K562 (cell line): ENCODE results near the gene TFB2M. TPM values are rescaled to one million over a fixed set of nuclear protein-coding genes. Genes with fewer than 3 reads are reported as not detected.

Experiments used
- BMI1 ChIP-seq: fragments of 150-350 bp; IDR thresholded peaks from 2 replicates; pipeline ENCODE4 v1.6.1; 2014; ENCODE audit warnings: low read length
- CTCF ChIP-seq, 3 experiments: IDR thresholded peaks in 2 of 3; conservative IDR thresholded peaks in 1 of 3; 2 replicates each; pipeline ENCODE4 v1.5.1; 2011 to 2012; ENCODE audit warnings: low read length in 3 of 3, mild to moderate bottlenecking in 3 of 3, control low read depth in 2 of 3, improper control_type of control experiment in 1 of 3, inconsistent platforms in 1 of 3, low read depth in 1 of 3, mixed read lengths in 1 of 3, moderate library complexity in 1 of 3; ENCODE audit not compliant: insufficient read depth in 2 of 3
- E2F3 ChIP-seq: fragments of 250-450 bp; sonication (Bioruptor Pico); IDR thresholded peaks from 2 replicates; pipeline ENCODE4 v1.4.0; 2020; ENCODE audit warnings: mild to moderate bottlenecking
- HDAC2 ChIP-seq: fragments of 450-650 bp; IDR thresholded peaks from 2 replicates; pipeline ENCODE4 v1.6.1; 2016; ENCODE audit warnings: mild to moderate bottlenecking
- HNRNPL ChIP-seq: fragments of 200-400 bp; formaldehyde crosslinking; IDR thresholded peaks from 2 replicates; pipeline ENCODE4 v1.6.1; 2017; ENCODE audit warnings: low read depth, mild to moderate bottlenecking, low read length
- HNRNPLL ChIP-seq: fragments of 200-400 bp; formaldehyde crosslinking; IDR thresholded peaks from 2 replicates; pipeline ENCODE4 v1.6.1; 2017; ENCODE audit warnings: low read length, low read depth, mild to moderate bottlenecking; ENCODE audit not compliant: poor library complexity, severe bottlenecking
- IRF9 ChIP-seq: fragments of 450-650 bp; IDR thresholded peaks from 2 replicates; pipeline ENCODE4 v1.6.1; 2016; ENCODE audit warnings: missing biosample characterization, missing genetic modification characterization
- KDM1A ChIP-seq, 2 experiments: fragments of 450-650 bp; IDR thresholded peaks; 2 replicates each; pipeline ENCODE4 v1.6.1; 2016; ENCODE audit warnings: mild to moderate bottlenecking in 2 of 2
- NFIC ChIP-seq: fragments of 450-650 bp; IDR thresholded peaks from 2 replicates; pipeline ENCODE4 v1.6.1; 2017; ENCODE audit warnings: mild to moderate bottlenecking, inconsistent platforms
- NRF1 ChIP-seq, 2 experiments: fragments of 450-650 bp; IDR thresholded peaks in 1 of 2; conservative IDR thresholded peaks in 1 of 2; 2 replicates each; pipeline ENCODE4 v1.6.1; 2014; ENCODE audit warnings: mild to moderate bottlenecking in 2 of 2
- SRSF7 ChIP-seq: fragments of 200-400 bp; formaldehyde crosslinking; optimal IDR thresholded peaks from 2 replicates; pipeline ENCODE3; 2017; ENCODE audit warnings: mild to moderate bottlenecking, low read depth, low read length
- STAG1 ChIP-seq: sonication (generic); formaldehyde crosslinking; IDR thresholded peaks from 2 replicates; pipeline ENCODE4 v1.5.0; 2020; ENCODE audit warnings: missing genetic modification reagents, borderline replicate concordance
- SUPT5H ChIP-seq: fragments of 450-650 bp; IDR thresholded peaks from 2 replicates; pipeline ENCODE4 v1.6.1; 2016
- TBL1XR1 ChIP-seq, 2 experiments: IDR thresholded peaks; 2 replicates each; pipeline ENCODE4 v1.6.1; 2012; ENCODE audit warnings: improper control_type of control experiment in 2 of 2, low read length in 2 of 2, mild to moderate bottlenecking in 1 of 2
- TEAD4 ChIP-seq, 2 experiments: sonication (generic) in 1 of 2; formaldehyde crosslinking in 1 of 2; IDR thresholded peaks; 2 replicates each; pipeline versions ENCODE4 v1.6.1 to v1.8.0; 2012 to 2022; ENCODE audit warnings: borderline replicate concordance in 1 of 2, inconsistent platforms in 1 of 2, low read length in 1 of 2, mild to moderate bottlenecking in 1 of 2, missing genetic modification reagents in 1 of 2
- U2AF1 ChIP-seq: fragments of 200-400 bp; formaldehyde crosslinking; optimal IDR thresholded peaks from 2 replicates; pipeline ENCODE3; 2017; ENCODE audit warnings: mild to moderate bottlenecking, low read depth, low read length, moderate library complexity
- ZBTB26 ChIP-seq: fragments of 450-650 bp; formaldehyde crosslinking; IDR thresholded peaks from 2 replicates; pipeline ENCODE4 v1.4.0; 2022; ENCODE audit warnings: missing genetic modification characterization
- ZC3H8 ChIP-seq: fragments of 450-650 bp; IDR thresholded peaks from 2 replicates; pipeline ENCODE4 v1.6.1; 2017
- ZNF12 ChIP-seq: sonication (generic); formaldehyde crosslinking; IDR thresholded peaks from 2 replicates; pipeline ENCODE4 v1.4.0; 2020; ENCODE audit warnings: mild to moderate bottlenecking, missing genetic modification reagents
- ZNF121 ChIP-seq: sonication (generic); formaldehyde crosslinking; conservative IDR thresholded peaks from 2 replicates; pipeline ENCODE4 v1.8.0; 2022; ENCODE audit warnings: missing genetic modification reagents
- ZNF184 ChIP-seq: sonication (generic); formaldehyde crosslinking; IDR thresholded peaks from 2 replicates; pipeline ENCODE4 v1.5.0; 2020; ENCODE audit warnings: missing genetic modification reagents
- ZNF282 ChIP-seq: sonication (generic); formaldehyde crosslinking; IDR thresholded peaks from 2 replicates; pipeline ENCODE4 v1.8.1; 2023; ENCODE audit warnings: missing genetic modification reagents
- ZNF347 ChIP-seq: fragments of 450-650 bp; formaldehyde crosslinking; IDR thresholded peaks from 2 replicates; pipeline ENCODE4 v1.4.0; 2020; ENCODE audit warnings: low read depth, mild to moderate bottlenecking, moderate library complexity
- polyA plus RNA-seq, 8 experiments: library from polyadenylated mRNA; depleted of rRNA in 4 of 8; stranded (reverse) in 5 of 8; unstranded in 3 of 8; fragments of >200 nt; fragmentation: Nextera tagmentation in 2 of 8; fragmentation: Illumina TruSeq in 1 of 8; extraction: Ambion mirVana in 2 of 8; extraction: Trizol in 1 of 8; gene quantifications; 2 replicates each; pipeline versions ENCODE4 v1.2.1 to v1.2.3, GENCODE V29; 2011 to 2014; ENCODE audit warnings: inconsistent platforms in 1 of 8, missing spikeins in 1 of 8
- total RNA-seq, 7 experiments: library from RNA; depleted of rRNA in 6 of 7; stranded (reverse); fragments of >200 nt in 6 of 7; fragmentation: Illumina TruSeq in 2 of 7; extraction: Trizol in 2 of 7; gene quantifications; 2 replicates each; pipeline versions ENCODE4 v1.2.1 to v1.2.3, GENCODE V29; 2011 to 2021; ENCODE audit warnings: low replicate concordance in 1 of 7
- TF ChIP-seq, protein P1 (sequence below): conservative IDR thresholded peaks from 2 replicates; pipeline ENCODE4 v1.6.1; 2011; ENCODE audit warnings: low read depth, mild to moderate bottlenecking, low read length; ENCODE audit not compliant: control insufficient read depth

The TFB2M gene
- total and polyA plus RNA-seq, 9 of the 15 experiments (the other 6 are each of a cell fraction or from before 2014, with no cell fraction given), result 55.1 to 162 (median 70.6) TPM

DNA sequence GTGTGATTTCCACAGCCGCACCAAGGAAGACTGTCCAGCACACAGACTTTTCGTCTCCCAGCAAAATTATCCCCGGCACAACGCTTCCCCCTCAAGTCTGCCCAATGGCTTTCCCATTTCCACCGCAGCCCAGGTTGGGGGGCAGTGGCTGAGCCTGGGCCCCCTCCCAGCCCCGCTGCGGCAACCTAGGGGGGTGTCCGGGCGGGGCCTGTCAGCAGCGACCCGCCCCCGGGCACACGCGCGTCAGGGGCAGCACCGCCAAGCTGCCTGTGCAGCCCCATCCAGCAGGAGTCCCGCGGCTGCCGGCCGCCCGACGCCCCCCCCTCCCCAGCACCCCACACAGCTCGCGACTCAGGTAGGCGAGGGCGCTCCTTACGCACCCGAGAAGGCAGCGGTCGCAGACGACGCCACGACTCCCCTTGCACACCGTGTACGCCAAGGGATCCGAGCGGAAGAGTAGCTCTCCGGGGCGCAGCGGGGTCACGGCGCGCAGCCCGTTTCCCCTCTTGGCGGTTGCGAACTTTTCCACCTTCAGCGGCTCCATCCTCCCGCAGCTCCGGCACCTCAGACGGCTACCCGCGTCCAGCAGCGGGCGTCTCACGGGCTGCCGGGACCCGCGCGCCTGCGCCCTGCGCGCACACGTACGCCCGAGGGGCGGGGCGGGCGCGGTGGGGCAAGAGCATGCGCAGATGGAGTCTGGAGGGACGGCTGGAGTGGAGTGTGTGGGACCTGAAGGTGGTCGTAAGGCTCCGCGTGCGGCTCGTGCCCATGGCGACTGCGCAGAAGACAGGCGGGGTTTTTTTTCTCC lies 59.2 kb downstream of the TFB2M start, which contains the start of gene SMYD3 (continued):
- TF ChIP-seq ZNF121 (no peak), NRF1 (conservative IDR thresholded peaks at IDR 0.05 in 1 of 2, IDR thresholded peaks at IDR 0.05 in 1 of 2) (peak; percentile 98), U2AF1 (no peak), ZNF347 (CRISPR knock-in tag) (no peak), BMI1 (no peak), ZBTB26 (CRISPR knock-in tag) (no peak), KDM1A (IDR thresholded peaks at IDR 0.05) (no peak), IRF9 (tag) (no peak), E2F3 (CRISPR knock-in tag) (no peak), STAG1 (CRISPR knock-in tag) (peak; percentile 18; the same call in 1 of the 2 replicates), ZC3H8 (no peak), TEAD4 (IDR thresholded peaks at IDR 0.05; ENCODE audit: low read length) (no peak), TEAD4 (CRISPR knock-in tag; IDR thresholded peaks at IDR 0.05; ENCODE audit: borderline replicate concordance) (no peak), NFIC (peak; percentile 91), HDAC2 (no peak), TBL1XR1 (IDR thresholded peaks at IDR 0.05; ENCODE audit: low read length in 2 of 2) (0 out of 4 replicates have a peak, but pooled peaks of 1 of the 2 experiments have one; percentile 22), ZNF282 (CRISPR knock-in tag) (0 out of 2 replicates have a peak, but pooled peaks have one; percentile 31), HNRNPL (no peak), SRSF7 (no peak), CTCF (IDR thresholded peaks at IDR 0.05 in 2 of 3, conservative IDR thresholded peaks at IDR 0.05 in 1 of 3; ENCODE audit: insufficient read depth in 2 of 3, low read depth in 1 of 3, low read length in 3 of 3) (peak in 2 of 3 experiments; percentile 31 to 46; a peak in 2 of 6 replicates), ZNF12 (CRISPR knock-in tag) (no peak), SUPT5H (peak; percentile 62), ZNF184 (CRISPR knock-in tag) (no peak), HNRNPLL (peak; percentile 85)
- TF ChIP-seq, protein P1, sequence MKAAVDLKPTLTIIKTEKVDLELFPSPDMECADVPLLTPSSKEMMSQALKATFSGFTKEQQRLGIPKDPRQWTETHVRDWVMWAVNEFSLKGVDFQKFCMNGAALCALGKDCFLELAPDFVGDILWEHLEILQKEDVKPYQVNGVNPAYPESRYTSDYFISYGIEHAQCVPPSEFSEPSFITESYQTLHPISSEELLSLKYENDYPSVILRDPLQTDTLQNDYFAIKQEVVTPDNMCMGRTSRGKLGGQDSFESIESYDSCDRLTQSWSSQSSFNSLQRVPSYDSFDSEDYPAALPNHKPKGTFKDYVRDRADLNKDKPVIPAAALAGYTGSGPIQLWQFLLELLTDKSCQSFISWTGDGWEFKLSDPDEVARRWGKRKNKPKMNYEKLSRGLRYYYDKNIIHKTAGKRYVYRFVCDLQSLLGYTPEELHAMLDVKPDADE, result 0 out of 2 replicates have a peak, but pooled peaks have one; percentile 12
